Uterus (tissue), 2 donors: ENCODE measurements around the gene MED16.

Experiments used
- POLR2A ChIP-seq, 2 donors: fragments of 450-650 bp; IDR thresholded peaks; one replicate each; pipeline ENCODE4 v1.6.1; 2016; ENCODE audit warnings: antibody characterized with exemption in 2 of 2, mild to moderate bottlenecking in 1 of 2, moderate library complexity in 1 of 2
- TF ChIP-seq, protein P1 (sequence below), 4 experiments: fragments of 200-600 bp in 2 of 4; fragments of 450-650 bp in 2 of 4; sonication (generic) in 2 of 4; IDR thresholded peaks; one replicate each; pipeline ENCODE4 v1.5.1; 2016 to 2019; ENCODE audit warnings: antibody characterized with exemption in 4 of 4, mild to moderate bottlenecking in 2 of 4, moderate library complexity in 1 of 4

DNA sequence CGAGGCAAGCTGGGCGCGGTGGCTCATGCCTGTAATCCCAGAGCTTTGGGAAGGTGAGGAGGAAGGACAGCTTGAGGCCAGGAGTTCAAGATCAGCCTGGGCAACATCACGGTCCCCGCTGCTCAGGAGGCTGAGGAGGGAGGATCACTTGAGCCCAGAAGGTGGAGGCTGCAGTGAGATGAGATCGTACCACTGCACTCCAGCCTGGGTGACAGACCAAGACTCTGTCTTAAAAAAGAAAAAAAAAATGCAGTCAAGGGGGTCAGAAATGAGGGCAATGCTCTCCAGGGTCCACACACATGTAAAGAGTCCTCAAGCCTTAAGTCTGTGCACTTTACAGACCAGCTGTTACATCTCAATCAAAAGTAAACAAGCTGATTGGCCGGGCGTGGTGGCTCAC, 11.6 kb upstream of the MED16 start:
- TF ChIP-seq, protein P1, sequence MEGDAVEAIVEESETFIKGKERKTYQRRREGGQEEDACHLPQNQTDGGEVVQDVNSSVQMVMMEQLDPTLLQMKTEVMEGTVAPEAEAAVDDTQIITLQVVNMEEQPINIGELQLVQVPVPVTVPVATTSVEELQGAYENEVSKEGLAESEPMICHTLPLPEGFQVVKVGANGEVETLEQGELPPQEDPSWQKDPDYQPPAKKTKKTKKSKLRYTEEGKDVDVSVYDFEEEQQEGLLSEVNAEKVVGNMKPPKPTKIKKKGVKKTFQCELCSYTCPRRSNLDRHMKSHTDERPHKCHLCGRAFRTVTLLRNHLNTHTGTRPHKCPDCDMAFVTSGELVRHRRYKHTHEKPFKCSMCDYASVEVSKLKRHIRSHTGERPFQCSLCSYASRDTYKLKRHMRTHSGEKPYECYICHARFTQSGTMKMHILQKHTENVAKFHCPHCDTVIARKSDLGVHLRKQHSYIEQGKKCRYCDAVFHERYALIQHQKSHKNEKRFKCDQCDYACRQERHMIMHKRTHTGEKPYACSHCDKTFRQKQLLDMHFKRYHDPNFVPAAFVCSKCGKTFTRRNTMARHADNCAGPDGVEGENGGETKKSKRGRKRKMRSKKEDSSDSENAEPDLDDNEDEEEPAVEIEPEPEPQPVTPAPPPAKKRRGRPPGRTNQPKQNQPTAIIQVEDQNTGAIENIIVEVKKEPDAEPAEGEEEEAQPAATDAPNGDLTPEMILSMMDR (IDR thresholded peaks at IDR 0.05): no peak
- no peak for TF ChIP-seq POLR2A (IDR thresholded peaks at IDR 0.05)
